Chondrocyte (in vitro differentiated cells): Measurements from ENCODE around the gene MYOZ3. TPM values are rescaled to one million over a fixed set of nuclear protein-coding genes. Genes with fewer than 3 reads are reported as not detected.

Experiments
- DNase-seq: peaks from one replicate; pipeline ENCODE4 v3.0.0; 2021; ENCODE audit warnings: mixed read lengths, low spot score
- H3K27ac Mint-ChIP-seq: one replicate; pipeline ENCODE4 v1.8.0; 2021; ENCODE audit warnings: mild to moderate bottlenecking, moderate library complexity, mixed read lengths; ENCODE audit not compliant: unreplicated experiment
- H3K27me3 Mint-ChIP-seq: 2 replicates; pipeline ENCODE4 v1.8.0; 2021; ENCODE audit warnings: low read depth, mixed read lengths
- H3K36me3 Mint-ChIP-seq: 2 replicates; pipeline ENCODE4 v1.8.0; 2021; ENCODE audit warnings: low read depth, mixed read lengths
- H3K4me1 Mint-ChIP-seq: 2 replicates; pipeline ENCODE4 v1.8.0; 2021; ENCODE audit warnings: low read depth, mild to moderate bottlenecking, mixed read lengths
- H3K4me3 Mint-ChIP-seq: one replicate; pipeline ENCODE4 v1.8.0; 2021; ENCODE audit warnings: mild to moderate bottlenecking, moderate library complexity, mixed read lengths; ENCODE audit not compliant: unreplicated experiment
- H3K9me3 Mint-ChIP-seq: 2 replicates; pipeline ENCODE4 v1.8.0; 2021; ENCODE audit warnings: low read depth, mixed read lengths
- CTCF ChIP-seq: fragments of 200-600 bp; sonication (generic); IDR thresholded peaks from 2 replicates; pipeline ENCODE4 v1.5.0; 2021; ENCODE audit warnings: antibody characterized with exemption, mild to moderate bottlenecking, moderate library complexity
- total RNA-seq: library from RNA; stranded (reverse); gene quantifications from 3 replicates; pipeline ENCODE4 v1.2.1, GENCODE V29; 2021

The MYOZ3 gene
- total RNA-seq, 1 donor from 2014 or later, result 2.0 TPM

DNA sequence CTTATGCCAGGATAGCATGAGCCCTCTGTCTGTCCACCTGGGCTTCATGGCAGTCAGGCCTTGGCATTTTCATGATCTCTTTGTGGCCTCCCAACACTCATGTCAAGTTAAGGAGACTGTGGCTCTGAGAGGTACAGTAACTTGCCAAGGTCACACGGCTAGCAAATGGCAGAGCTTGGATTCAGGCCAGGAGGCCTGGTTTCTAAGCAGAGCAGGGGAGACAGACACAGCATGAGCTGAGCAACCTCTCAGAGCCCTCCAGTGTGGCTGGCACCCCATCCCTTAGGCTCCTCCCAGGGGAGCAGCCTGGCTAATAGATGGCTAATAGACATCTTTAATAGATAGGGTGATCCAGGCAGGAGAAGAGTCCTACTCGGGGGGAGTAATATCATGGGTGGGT, 16.5 kb upstream of the MYOZ3 start:
- no peak for TF ChIP-seq CTCF
- H3K9me3 Mint-ChIP-seq, result no peaks in the 10 kb centered on the region
- peak overlapping the region; percentile 53 for H3K4me3 Mint-ChIP-seq
- DNase-seq, result peak; percentile 53
- H3K27me3 Mint-ChIP-seq, result no peaks in the 10 kb centered on the region
- peaks cover 19% of the 10 kb centered on the region for H3K36me3 Mint-ChIP-seq
- H3K4me1 Mint-ChIP-seq, result peaks cover 75% of the 10 kb centered on the region
- peak overlapping the region; percentile 90 for H3K27ac Mint-ChIP-seq

DNA sequence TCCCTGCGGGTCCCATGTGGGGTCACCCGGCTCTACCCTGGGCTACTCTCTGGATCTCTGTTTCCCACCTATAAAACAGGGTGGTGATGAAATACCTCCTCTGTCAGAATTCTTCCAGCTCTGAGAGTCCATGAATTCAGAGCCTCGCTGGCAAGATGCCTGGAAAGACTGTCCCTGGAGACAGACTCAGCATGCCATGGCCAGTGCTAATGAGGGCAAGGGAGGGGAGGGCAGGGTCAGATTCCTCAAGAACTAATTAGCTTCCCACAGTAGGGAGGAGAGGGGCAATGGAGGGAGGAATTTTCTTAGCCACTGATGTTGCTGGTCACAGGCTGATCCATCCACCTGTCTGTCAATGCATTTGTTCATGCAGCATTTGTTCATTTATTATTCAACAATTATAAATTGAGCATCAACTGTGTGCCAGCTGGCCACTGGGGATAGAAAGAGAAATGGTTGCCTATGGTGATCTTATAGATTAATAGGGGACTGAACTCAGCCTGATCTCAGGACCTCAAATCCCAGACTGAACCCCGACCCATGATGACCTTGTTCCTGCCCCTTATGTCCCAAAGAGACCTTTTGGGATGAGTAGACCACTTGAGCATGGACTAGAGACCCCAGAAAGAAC, 15.9 kb upstream of the MYOZ3 start:
- peaks cover 25% of the 10 kb centered on the region for H3K36me3 Mint-ChIP-seq
- TF ChIP-seq CTCF, result no peak
- H3K9me3 Mint-ChIP-seq, result no peaks in the 10 kb centered on the region
- H3K27ac Mint-ChIP-seq, result peak overlapping the region; percentile 90
- DNase-seq, result peak; percentile 43
- peaks cover 68% of the 10 kb centered on the region for H3K4me1 Mint-ChIP-seq
- H3K27me3 Mint-ChIP-seq, result no peaks in the 10 kb centered on the region
- H3K4me3 Mint-ChIP-seq, result peak overlapping the region; percentile 53

DNA sequence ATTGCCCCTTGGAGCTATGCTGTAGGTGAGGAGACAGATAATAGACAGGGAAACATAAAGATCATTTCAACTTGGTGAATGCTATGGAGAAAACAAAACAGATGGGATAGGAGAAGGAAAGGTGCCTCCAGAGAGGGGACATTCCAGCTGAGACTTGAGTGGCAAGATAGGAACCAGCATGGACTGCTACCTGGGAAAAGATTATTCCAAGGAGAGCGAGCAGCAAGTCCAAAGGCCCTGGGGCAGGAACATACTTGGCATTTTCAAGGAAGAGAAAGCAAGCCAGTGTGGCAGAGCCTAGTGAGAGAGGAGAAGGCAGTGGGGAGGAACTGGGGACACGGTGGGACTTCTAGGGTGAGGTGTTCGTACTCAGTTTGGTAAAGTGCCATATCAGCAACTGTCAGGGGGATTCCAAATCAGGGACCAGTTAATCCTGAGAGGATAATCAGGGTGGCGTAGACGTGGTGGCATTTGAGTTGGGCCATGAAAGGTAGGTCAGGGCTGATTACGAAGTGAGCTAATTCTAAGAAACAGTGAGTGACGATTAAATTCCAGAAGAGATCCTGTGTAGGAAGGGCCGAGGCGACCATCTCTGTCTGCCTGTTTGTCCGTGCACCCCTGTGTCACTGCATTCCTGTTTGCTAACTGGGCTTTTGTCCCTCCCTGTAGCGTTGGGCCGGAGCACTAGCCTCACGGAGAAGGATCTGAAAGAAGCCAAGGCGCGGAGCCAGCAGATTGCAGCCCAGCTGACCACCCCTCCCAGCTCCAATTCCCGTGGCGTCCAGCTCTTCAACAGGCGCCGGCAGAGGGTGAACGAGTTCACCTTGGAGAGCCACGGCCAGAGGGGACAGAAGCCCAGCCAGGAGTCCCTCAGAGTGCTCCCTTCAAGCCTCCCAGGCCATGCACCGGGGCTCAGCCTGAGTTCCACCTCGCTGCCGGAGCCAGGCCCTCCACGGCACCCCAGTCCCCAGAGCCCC, 13.5 kb upstream of the MYOZ3 start:
- peaks cover 39% of the 10 kb centered on the region for H3K36me3 Mint-ChIP-seq
- TF ChIP-seq CTCF, result no peak
- no peaks in the 10 kb centered on the region for H3K9me3 Mint-ChIP-seq
- peaks cover 63% of the 10 kb centered on the region for H3K4me1 Mint-ChIP-seq
- no peak for DNase-seq
- no peak overlapping the region for H3K27ac Mint-ChIP-seq
- no peaks in the 10 kb centered on the region for H3K27me3 Mint-ChIP-seq
- H3K4me3 Mint-ChIP-seq, result no peak overlapping the region

DNA sequence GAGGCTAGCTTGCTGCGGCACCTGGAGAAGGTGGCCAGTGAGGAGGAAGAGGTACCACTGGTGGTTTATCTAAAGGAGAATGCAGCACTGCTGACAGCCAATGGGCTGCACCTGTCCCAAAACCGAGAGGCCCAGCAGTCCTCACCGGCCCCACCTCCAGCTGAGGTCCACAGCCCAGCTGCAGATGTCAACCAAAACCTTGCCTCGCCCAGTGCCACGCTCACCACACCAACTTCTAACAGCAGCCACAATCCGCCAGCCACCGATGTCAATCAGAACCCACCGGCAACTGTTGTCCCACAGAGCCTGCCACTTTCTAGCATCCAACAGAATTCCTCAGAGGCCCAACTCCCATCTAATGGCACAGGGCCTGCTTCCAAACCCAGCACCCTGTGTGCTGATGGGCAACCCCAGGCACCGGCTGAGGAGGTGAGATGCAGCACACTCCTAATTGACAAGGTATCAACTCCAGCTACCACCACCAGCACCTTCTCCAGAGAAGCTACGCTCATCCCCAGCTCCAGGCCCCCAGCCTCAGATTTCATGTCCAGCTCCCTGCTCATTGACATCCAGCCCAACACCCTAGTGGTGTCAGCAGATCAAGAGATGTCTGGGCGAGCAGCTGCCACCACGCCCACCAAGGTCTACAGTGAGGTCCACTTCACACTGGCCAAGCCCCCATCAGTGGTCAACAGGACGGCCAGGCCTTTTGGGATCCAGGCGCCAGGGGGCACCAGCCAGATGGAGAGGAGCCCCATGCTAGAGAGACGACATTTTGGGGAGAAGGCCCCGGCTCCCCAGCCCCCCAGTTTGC, 12.6 kb upstream of the MYOZ3 start:
- Mint-ChIP-seq H3K36me3 (peaks cover 37% of the 10 kb centered on the region), H3K27me3 (no peaks in the 10 kb centered on the region), H3K9me3 (no peaks in the 10 kb centered on the region), H3K4me3 (no peak overlapping the region), H3K27ac (no peak overlapping the region), H3K4me1 (peaks cover 63% of the 10 kb centered on the region)
- DNase-seq, result no peak
- TF ChIP-seq CTCF, result no peak
